ENCODE measurements around the gene CATSPERD.

The CATSPERD gene

DNA sequence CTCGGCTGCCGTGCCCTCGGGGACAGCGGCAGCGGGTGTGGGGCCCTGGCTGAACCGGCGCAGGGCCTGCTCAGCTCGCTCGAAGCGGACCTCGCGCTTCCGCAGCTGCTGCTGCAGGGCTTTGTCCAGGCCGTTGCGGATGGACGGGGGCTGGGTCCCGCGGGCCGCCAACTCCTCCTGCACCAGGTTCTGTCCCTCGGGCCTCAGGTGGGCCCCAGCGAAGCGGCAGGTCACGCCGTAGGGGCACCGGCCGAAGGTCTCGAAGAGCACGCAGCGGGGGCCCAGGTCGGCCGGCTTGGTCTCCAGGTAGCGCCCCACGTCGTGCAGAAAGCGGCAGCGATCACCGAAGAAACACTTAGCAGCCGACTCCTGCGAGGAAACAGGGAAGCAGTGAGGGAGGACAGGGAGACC is 68.9 kb downstream of the CATSPERD start:
- no peak for DNase-seq

DNA sequence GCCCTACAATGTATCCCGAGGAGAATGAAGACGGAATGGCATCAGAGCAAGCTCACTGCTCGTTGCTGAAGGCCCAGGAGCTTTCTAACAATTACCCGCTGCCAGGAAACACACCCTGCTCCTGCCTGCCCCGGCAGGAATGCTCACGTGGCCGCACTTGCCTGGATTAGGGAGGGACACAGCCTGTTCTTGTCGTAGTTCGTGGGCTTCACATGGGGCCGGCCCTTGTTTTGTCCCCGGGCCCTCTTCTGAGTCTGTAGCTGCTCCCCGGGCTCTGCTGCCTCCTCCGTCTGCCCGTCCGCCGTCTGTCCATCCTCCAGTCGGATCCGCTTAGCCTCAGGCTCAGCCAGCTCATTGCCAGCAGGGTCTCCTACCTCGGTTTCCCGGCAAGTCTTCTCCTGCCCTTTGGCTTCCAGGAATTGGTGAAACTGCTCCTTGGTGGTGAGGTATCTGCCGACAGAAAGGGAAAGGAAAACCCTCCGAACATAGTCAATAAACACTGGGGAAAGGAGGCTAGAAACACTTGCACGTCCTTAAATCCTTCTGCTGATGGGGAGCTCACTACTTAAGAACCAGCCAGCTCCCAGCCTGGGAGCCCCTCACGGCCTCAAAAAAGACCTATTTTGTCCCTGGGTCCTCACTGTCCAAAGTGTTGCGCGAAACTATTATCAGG is 69.6 kb downstream of the CATSPERD start:
- no peak for DNase-seq

DNA sequence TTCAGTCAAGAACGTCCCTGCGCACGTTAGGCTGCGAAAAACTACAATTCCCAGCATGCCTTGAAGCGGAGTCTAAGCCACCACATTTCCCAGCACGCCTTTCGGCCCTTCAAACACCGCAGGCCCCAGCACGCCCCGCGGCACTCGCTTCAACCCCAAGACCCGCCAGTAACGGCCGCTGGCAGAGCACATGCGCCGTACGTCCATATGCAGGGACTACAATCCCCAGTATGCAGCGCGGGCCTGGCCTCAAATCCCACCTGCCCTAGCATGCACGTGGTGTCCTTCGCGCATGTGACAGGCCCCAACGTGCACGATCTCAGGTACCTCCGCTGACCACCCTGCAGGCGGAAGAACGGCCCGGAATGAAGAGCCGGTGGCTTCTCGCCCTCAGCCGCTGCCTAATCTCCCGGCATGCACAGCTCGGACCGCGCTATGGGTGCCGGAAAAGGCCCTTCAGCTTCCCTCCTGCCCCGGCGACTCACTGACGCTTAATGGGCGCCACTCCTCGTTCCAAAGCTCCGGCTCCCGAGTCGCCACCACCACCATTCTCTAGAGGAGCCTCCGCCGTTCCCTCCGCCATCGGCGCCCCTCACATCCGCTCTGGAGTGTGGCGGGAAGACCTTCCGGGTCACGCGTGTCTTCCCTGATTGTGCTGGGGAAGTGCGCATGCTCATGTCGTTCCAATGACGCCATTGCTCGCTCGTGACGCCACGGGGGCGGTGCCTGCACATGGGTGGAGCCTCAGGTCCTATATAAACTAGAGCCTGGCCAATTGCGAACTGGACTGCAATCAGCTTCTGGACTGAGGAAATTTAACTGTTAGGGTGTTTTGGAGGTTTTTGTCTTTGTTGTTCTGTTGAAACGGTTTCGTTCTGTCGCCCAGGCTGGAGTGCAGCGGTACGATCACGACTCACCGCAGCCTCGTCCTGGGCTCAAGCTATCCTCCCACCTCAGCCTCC is 70.4 kb downstream of the CATSPERD start, which contains the start of gene DUS3L:
TSS of gene DUS3L (minus strand) at position 605 of the 962 bp plus-strand sequence. CDS start at position 583, 22 bp downstream.
- DNase-seq: peak; percentile 97

DNA sequence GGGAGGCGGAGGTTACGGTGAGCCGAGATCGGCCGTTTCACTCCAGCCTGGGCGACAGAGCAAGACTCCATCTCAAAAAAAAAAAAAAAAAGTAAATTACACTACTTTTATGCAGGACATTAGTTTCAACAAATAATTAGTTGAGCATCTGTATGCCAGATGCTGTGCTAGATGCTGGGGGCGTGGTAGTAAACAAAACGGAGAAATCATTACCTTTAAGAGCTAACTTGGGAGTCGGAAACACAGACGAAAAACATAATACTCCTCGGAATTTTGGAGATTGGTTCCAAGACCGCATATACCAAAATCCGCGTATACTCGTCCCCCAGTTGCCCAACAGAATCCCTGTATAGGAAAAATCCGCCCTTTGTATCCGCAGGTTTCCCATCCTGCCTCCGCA is 71.8 kb downstream of the CATSPERD start:
- DNase-seq: no peak

DNA sequence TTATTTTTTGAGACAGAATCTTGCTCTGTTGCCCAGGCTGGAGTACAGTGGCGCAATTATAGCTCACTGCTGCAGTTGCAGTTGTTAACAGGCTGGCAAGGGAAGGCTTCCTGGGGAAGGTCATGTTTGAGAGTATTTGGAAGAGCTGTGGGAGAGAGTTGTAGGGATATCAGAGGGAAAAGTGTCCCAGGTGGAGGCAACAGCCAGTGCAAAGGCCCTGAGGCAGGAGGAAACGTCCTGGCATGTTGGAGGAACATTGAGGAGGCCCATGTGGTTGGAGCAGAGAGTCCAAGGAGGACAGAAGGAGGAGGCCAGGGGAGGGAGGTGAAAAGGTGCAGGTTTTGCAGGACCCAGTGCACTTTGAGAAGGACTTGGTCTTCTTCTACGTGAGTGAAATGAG is 72.8 kb downstream of the CATSPERD start:
- no peak for DNase-seq

DNA sequence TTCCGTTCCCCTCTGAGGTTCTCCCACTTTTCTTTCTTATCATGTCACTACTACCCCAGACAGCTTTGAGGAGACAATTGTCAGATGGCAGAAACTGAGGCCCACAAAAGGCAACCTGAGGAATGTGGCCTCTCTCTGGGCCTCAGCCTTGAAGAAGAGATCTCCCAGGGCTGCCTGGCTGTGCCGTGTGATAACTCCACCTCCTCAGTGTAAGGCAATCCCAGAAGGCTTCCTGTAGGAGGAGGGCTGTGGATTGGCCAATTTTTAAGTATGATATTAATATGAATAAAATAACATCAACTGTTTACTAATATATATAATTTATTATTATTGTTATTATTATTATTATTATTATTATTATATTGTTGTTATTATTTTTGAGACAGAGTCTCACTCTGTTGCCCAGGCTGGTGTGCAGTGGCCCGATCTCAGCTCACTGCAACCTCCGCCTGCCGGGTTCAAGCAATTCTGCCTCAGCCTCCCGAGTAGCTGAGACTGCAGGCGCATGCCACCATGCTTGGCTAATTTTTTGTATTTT is 75.0 kb downstream of the CATSPERD start:
- DNase-seq: no peak

DNA sequence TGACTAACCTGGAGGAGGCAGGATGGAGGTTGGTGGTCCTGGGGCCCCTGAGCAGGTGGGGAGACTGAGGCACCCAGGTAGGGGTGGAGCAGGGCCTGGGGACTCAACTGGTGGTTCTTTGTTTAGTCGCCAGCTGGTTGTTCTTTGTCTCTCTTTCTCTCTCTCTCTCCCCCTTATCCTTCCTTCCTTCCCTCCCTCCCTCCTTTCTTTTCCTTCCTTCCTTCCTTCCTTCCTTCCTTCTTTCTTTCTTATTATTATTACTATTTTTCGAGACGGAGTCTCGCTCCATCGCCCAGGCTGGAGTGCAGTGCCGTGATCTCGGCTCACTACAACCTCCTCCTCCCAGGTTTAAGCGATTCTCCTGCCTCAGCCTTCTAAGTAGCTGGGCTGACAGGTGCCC is 77.8 kb downstream of the CATSPERD start:
- DNase-seq: no peak

DNA sequence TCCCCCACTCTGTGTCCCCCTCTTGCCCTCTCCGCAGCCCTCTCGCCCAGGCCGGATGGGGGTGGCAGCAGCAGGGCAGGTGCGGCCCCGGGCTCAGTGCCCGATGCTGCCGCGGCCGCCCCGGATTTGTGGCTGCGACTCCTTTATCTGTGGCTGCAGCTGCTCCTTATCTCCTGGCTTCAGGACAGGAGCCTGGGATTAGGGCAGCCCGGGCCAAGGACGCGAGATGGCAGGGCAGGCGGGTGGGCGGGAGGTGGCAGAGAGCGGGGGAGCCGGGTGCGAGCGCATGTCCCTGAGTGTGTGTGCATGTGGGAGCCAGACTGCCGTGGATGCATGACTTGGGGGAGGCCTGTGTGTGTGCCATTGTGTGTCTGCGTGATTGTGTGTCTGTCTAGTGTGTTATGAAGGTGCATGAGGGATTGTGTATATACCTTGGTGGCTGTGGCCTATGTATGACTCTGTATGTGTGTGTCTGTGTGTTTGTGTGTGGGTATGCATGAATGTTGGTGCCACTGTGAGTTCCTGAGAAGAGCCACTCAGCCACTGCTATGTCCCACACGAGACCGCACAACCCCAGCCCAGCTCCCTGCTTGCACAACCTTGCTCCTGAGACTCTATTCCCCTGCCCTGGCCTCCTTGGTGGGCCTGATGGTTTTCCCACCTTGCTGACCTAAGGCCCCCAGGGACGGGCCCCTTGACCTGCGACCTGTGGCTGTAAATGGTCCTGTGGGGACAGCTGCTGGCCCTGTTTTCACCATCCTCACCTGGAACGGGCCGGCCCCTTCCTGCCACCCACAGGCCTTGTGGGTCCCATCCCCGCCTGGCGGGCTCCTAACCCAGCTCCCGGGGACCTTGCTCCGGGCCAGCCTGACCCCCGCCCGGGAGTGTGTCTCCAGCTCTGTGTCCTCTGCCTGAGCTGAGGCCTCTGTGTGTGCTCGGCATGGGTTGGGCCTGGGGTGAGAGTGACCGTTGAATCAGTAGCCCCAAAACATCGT is 79.1 kb downstream of the CATSPERD start:
- no peak for DNase-seq

DNA sequence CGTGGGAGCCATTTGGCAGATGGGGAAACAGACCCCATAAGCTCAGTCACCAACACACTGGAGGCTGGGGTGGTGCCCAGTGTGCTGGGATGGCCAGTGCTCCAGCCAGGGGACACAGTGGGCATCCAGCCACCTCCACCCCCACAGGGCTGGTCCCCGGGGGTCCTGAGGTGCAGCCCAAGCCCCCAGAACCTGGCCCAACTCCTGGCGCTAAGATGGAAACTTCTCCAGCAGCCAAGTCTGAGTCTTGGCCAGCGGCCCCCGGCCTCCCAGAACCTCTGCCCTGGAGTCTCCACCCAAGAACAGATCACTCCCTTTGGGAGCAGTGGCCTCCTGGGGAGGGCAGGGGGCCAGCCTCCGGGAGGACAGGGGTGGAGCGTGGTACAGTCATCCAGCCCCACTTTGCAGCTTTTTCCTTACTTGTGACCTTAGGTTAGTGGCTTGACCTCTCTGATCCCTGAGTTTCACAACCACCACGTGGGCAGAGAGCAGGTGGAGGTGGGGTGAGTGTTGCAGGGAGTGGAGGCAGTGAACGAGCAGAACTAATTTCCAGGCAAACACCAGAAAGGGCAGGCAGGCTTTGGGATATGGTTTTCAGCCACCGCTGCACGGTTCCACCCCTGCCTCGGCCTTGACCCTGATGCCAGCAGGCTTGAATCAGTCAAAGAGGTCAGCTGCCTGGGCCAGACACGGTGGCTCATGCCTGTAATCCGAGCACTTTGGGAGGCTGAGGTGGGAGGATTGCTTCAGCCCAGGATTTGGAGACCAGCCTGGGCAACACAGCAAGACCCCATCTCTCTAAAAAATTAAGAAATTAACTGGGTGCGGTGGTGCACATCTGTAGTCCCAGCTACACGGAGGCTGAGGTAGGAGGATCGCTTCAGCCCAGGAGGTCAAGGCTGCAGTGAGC is 80.2 kb downstream of the CATSPERD start:
- DNase-seq: no peak

DNA sequence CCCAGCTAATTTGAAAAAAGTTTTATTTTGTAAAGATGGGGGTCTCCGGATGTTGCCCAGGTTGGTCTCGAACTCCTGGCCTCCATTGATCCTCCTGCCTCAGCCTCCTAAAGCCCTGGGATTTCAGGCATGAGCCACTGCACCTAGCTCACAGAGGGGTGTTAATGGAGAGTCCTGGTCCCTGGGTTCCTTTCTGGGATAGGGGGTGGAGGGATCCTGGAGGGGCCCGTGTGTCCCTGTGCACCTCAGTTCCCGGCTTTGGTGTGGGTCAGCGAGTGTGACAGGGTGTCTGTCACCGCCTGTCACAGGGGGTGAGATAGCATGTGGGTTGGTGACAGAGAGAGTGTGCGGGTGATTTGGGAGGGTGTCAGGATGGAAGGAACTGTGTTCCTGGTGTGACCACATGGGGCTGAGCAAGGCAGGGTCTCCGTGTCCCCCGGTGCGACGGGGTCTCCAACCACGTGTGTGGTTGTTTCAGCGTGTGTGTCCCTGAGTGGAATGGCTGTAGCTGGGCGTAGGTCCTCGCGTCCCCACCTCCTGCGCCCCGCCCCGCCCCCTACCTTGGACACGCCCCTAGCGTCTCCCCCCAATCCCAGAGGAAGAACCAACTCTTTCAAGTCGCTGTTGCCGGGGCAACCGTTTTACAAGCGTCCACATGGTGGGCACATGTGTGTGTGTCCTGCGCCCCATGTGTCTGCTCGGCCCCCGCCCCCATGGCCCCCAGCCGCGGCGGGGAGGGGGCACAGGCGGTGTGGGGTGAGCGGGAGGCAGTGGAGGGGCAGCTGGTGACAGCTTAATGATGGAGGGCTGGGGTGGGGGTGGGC is 81.6 kb downstream of the CATSPERD start:
- no peak for DNase-seq

DNA sequence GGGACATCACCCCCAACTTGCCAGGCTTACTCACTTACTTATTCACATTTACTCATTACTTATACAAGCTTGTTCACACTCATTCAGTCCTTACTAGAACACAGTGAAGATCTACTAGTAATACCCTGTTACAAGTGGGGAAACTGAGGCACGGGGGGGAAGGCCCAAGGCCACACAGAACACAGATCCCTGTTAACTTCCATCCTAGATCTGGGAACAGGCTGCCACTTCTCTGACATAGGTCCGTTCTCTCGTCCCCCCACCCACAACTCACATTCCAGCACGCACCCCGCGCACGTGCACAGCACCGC is 83.0 kb downstream of the CATSPERD start:
- no peak for DNase-seq

DNA sequence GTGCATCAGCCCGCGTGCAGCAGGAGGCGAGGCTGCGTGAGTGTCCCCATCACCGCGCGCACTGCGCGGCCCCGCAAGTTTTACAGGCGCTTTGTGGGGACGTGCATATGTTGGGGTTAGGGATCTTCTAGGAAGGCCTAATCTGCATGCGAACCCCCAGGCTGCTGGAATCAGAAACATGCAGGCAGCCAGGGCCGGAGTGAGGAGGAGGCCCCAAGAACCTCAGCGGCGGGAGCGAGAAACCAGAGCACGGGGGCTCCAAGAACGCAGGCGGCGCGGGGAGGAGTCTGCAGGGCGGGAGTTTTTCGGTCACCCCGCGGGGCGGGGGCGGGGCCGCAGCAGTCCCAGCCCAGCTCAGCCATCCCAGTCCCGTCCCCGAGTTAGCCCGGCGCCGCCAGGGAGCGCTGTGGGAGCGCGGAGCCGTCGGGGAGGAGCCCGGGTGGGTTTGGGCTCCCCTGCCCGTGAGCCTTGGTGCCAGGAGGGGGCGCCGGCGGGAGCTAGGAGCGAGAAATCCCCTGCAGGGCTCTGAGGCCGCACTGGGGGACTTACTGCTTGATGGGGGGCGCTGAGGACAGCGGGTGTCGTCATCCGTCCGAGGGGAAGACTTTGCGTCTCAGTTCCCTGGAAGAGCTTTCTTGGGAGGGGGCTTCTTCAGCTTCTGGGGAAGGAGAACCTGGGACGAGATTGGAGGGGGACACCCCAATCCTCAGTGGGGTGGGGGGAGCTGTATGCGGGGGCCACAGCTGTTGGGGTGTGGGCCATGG is 83.5 kb downstream of the CATSPERD start:
- DNase-seq: peak; percentile 93

DNA sequence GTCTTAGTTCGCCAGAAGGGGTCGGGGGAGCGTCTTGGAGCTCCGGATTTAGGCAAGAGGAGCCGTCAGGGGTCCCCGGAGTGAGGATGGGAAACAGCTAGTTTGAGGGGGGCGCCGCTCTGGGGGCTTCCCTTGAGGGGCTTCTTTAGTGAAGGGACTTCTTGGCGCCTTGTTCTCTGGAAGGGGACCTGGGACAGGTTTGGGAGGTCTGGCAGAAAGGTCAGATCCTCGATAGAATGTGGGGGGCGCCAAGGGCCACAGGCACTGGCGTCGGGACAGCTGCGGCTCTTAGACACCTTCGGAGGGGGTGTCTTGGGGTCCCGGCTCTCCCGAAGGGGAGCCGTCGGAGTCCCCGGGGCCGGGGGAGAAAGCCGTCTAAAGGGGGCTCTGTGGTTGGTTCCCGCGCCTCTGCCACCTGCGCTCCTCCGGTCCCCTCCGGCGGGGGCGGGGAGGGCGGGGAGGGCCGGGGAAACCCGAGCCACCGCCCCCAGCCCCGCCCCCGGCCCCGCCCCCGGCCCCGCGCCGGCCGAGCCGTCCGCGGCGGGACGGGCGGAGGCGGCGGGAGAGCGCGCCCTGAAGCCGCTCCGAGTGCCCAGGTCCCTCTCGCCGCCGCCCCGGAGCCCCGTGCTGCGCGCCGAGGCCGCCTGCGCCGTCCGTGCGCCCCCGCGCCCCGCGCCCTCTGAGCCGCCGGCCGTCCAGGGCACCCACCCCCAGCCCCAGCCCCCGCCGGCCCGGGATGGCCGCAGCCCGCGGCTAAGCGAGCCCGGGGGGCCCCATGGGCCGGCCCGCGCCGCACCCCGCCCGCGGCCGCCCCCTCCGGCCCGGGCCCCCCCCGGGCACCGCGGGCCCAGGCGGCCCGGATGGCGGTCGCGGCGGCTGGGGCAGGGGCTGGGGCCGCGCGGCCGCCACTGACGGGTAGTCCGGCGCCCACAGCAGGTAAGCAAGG is 84.4 kb downstream of the CATSPERD start, which contains the start of gene NRTN:
TSS of gene NRTN (plus strand) at position 552 of the 946 bp plus-strand sequence. CDS start 19,099 bp downstream, outside the sequence.
- DNase-seq: peak; percentile 58

DNA sequence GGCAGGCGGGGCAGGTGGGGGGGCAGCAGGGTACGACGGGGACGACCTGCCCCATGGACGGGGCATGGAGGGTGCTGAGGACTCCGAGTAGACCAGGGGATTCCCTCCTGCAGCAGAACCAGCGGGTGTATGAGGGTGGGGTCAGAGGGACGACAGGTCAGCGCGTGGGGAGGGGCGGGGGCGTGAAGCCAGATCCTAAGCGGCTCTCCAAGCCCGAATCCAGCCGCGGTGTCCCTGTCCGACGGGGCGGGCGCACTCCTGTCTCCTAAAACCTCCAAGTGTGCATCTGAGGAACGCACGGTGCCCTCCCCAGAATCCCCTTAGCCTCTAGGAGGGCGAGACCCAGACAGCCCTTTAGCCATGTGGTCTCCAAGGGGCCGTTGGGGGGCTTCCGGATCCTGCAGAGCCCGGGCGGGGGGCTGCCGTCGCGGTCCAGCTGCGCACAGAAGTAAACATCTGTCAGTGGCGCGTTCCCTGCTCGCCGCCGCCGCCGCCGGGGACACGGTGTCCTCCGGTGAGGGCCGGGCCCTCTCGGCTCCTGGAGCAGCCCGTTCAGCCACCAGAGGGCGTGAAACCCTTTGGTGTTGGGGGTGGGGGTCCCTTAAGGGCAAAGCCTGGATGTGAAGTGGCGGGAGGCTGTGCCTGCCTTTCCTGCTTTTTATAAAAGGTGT is 85.2 kb downstream of the CATSPERD start:
- peak; percentile 59 for DNase-seq

DNA sequence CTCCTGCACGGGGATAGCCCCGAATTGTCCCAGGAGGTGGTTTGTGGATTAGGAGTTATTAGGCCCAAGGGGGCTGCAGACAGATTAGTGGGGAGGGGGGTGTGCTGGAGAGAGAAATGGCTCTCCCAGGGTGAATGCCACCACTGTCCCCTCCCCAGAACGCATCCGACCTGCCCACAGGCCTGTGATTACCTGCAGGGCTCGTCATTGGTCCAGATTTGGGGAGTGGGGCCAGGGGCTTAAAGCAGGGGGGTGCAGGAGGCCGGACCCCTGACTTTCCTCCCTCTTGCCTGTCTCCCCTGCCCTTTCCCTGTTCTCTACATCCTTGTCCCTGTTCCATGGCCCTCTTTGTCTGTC is 85.7 kb downstream of the CATSPERD start:
- no peak for DNase-seq

DNA sequence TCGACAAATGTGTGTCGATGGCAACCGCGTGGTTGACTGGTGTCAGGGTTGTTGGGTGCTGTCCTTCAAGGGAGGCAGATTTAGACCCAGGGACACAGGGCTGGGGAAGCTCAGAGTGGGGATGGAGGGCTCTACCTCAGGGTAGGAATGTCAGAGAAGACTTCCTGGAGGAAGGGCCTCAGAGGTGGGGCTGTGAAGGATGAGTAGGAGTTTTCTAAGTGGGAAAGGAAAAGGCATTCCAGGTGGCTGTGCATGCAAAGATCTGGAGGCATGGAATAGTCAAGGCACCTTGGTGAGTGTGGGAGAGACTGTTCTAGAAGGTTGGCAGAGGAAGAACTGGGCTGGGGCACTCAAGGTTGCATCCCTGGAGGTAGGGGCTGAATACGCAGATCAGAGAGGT is 86.5 kb downstream of the CATSPERD start:
- no peak for DNase-seq

DNA sequence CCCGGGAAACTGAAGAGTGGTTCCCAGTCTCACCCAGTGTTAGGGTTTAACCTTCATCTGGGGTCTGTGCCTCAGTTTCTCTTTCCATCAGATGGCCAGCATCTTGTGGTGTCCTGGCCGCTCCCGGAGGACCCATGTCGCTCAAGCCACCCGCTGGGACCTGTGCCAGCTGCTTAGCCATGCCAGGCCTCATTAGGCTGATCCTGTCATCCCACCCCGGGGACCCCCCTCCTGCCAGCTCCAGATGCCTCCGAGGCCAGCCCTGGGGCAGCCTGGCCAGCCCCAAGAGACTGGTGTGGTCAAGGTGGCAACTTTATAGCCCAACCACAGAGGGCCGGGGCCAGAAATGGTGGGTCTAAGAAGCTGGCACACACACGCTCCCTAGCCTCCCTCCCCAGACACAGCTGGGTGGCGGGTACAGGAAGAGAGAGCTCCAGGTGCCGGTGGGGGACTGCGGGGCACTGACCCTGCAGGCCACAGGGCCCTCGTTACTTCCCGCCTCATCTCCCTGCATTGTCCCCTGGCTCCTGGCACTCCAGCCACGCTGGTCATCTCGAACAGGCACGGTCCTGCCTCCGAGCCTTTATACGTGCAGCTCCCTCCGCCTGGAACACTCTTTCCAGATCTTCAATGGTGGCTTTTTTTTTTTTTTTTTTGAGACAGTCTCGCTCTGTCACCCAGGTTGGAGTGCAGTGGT is 87.8 kb downstream of the CATSPERD start:
- no peak for DNase-seq

Measured in CD4-positive, alpha-beta T cell treated with Interleukin-10 for 1 hour (primary cell).